Amniotic stem cell (primary cell): ENCODE measurements around the gene GLO1.

Source experiments
- DNase-seq: peaks from one replicate; lab custom pipeline; 2025; lab: John Stamatoyannopoulos, UW

Gene GLO1

DNA sequence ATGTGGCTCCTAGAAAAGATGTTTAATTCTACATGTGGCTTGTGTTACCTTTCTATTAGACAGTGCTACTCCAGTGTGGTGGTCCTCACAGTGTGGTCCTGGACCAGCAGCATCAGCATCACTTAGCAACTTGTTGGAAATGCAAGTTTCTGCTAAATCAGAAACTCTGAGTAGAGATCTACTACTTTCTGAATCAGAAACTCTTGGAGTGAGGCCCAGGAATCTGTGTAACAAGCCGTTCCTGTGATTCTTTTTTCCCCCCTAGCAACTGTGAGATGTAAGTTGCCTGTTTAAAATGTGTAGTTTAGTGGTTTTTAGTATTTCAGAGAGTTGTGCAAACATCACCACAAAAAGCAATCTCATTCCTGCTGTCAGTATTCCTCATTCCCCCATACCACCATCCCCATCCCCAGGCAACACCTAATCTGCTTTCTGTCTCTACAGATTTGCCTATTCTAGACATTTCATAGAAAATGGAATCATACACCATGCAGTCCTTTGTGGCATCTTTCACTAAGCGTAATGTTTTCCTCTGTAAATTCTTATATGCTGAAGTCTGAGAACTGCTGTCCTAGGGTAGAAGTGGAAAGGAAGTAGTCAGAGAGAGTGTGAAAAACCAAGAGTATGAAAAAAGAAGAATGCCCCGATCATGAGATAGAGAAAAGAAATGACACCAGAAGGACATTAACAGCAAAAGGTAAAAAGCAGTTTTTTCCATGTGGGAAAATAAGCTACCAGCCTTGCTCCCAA is 44.4 kb downstream of the GLO1 start:
- no peak for DNase-seq

GRCh38 chr6:38656896-38657295 is 46.0 kb downstream of the GLO1 start:
- no peak for DNase-seq

DNA sequence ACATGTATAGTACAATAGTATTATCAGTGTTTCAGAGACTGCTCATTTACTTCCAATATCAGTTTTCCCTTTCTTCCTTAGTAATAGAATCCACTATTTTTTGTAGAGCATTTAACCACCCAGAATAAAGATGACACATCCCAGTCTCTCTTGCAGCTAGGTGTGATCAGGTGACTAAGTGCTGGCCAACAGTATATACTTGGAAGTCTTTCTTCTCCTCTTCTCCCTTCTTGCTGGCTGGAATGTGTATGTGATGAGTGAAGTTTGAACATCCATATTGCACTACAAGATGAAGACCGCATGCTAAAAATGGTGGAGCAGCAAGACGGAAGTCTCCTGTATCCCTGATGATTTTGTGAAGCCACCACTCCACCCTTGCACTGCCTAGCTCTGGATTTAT is 48.7 kb downstream of the GLO1 start:
- no peak for DNase-seq

GRCh38 chr6:38651121-38651784 is 51.7 kb downstream of the GLO1 start:
- DNase-seq = no peak

- DNase-seq = no peak
These were observed 52.7 kb downstream of the GLO1 start for GRCh38 chr6:38650207-38650752.

GRCh38 chr6:38649744-38650143 is 53.2 kb downstream of the GLO1 start:
- no peak for DNase-seq

GRCh38 chr6:38648629-38649028 is 54.3 kb downstream of the GLO1 start:
- no peak for DNase-seq

GRCh38 chr6:38646166-38646878 is 56.6 kb downstream of the GLO1 start:
- no peak for DNase-seq

DNA sequence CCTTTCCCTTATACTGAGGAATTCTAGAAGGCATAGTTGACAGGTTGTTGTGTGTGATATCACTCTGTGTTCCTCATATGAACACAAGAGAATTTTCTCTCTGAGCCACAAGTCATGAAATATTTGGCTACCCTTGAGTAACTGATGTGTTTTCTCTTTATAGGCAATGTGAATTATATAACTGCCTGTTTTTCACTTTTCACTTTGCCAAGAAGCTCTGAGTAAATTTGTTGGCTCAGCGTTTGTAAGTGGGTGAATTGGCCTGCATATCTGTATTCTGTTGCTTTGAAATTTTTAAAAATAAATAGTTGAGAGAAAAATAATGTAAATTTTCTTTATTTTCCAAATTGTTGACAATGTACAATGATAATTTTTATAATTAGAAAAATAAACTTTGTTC is 58.0 kb downstream of the GLO1 start:
- no peak for DNase-seq

- DNase-seq = no peak
These were observed 62.6 kb downstream of the GLO1 start for GRCh38 chr6:38640216-38640909.

GRCh38 chr6:38639498-38640215 is 63.3 kb downstream of the GLO1 start, which contains the start of gene BTBD9:
Gene BTBD9 (minus strand): TSS chr6:38639929.
- DNase-seq = peak; percentile 85

GRCh38 chr6:38638941-38639497 is 63.9 kb downstream of the GLO1 start:
- DNase-seq = peak; percentile 45

DNA sequence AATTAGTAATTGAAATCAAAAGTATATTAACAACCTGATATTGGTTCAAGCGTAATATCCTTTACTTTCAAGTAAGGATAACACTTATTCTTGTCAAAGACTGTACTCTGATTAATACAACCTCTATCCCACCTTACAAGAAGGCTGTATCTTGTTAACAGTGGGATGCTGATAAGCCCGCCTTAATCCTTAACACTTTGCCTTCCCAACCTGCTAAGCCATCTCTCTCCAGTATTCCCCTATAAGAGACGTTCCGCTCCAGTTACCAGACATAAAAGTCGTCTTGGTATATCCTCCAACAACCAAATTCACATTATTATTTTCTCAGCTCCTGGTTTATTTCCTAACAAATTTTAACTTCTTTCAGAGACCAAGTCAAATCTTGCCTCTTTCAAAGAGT is 65.2 kb downstream of the GLO1 start:
- DNase-seq = no peak

- DNase-seq = no peak
These were observed 66.9 kb downstream of the GLO1 start for GRCh38 chr6:38636027-38636426.

DNA sequence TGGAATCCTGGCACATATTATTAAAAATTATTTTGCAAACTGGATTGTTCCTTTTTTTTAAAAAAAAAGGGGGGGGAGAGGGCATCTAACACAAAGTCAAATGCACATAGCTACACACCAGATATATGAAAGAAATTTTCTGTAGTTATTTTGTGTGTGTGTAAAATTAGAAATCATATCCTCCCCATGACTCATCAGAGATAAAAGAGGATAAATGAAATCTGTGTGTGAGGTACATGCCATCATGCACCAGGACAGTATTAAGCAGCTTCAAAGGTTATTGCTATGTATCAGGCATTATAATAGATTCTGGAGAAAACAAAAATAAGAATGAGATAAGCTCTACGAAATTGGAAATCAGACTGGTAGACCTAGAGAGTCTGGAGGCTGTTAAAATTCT is 68.4 kb downstream of the GLO1 start:
- DNase-seq = no peak

DNA sequence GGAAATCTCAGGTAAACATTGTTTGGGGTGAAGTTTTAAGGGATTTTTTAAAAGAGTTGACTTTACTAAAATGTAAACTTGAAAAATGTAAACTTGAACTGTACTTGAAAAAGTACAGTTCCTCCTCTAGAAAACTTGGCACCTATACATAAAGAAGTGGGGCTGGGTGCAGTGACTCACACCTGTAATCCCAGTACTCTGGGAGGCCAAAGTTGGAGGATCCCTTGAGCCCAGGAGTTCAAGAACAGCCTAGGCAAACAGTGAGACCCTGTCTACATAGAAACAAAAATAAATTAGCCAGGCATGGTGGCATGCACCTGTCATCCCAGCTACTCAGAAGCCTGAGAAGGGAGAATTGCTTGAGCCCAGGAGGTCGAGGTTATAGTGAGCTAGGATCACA is 70.5 kb downstream of the GLO1 start:
- DNase-seq = no peak

- no peak for DNase-seq
These were observed 71.7 kb downstream of the GLO1 start for GRCh38 chr6:38631186-38631783.
